Measurements from ENCODE around the gene NYAP2. TPM values are rescaled to one million over a fixed set of nuclear protein-coding genes. Genes with fewer than 3 reads are reported as not detected.

Gene NYAP2
- total RNA-seq, 1 donor from 2014 or later, result not detected

DNA sequence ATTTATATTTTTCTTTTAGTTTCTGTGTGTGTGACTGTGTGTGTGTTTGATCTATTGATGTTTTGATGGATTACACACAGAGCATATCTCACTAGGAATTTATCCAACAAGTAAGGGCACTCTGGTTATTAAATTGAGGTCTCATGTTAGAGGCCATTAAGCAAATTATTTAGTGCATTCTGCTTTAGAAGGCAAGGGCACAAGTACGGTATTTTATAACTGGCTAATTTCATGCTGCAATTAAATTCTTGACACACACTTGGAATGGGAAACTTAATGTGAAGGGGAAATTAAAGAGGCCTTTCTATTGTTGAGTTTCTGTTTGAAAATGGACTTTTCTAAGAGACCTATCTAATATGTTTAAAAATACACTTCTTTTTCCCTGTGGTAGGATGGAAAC lies 25.8 kb downstream of the NYAP2 start:
- H3K4me3 ChIP-seq, result no peak overlapping the region
- H3K4me1 ChIP-seq, result no peaks in the 10 kb centered on the region
- no peaks in the 10 kb centered on the region for H3K9me3 ChIP-seq (replicated peaks)
- DNase-seq, result no peak
- no peaks in the 10 kb centered on the region for H3K27me3 ChIP-seq (ENCODE audit: low read depth)
- H3K36me3 ChIP-seq, result no peaks in the 10 kb centered on the region
- TF ChIP-seq, protein P1, sequence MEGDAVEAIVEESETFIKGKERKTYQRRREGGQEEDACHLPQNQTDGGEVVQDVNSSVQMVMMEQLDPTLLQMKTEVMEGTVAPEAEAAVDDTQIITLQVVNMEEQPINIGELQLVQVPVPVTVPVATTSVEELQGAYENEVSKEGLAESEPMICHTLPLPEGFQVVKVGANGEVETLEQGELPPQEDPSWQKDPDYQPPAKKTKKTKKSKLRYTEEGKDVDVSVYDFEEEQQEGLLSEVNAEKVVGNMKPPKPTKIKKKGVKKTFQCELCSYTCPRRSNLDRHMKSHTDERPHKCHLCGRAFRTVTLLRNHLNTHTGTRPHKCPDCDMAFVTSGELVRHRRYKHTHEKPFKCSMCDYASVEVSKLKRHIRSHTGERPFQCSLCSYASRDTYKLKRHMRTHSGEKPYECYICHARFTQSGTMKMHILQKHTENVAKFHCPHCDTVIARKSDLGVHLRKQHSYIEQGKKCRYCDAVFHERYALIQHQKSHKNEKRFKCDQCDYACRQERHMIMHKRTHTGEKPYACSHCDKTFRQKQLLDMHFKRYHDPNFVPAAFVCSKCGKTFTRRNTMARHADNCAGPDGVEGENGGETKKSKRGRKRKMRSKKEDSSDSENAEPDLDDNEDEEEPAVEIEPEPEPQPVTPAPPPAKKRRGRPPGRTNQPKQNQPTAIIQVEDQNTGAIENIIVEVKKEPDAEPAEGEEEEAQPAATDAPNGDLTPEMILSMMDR (IDR thresholded peaks at IDR 0.05; ENCODE audit: borderline replicate concordance), result no peak
- no peak overlapping the region for H3K27ac ChIP-seq (replicated peaks)
- intact Hi-C loops (cut with micrococcal nuclease), result no loop called here

DNA sequence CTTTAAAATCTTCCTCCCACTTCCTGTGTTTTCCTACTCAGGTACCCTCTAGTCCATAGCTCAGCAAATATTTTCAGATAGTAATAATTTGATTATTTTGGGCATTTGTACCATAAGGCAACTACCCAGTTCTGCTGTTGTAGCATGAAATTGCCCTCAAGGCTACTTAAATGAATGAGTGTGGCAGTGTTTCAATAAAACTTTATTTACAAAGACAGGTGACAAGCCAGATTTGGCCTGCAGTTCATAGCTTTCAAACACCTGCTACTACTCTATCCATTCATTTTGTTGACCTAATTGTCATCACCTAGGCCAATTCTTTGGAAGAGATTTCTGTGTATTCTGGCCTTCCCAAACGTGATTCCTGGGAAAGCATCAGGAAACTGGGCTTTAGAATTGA lies 28.9 kb downstream of the NYAP2 start:
- Histone ChIP-seq H3K27me3 (ENCODE audit: low read depth) (no peaks in the 10 kb centered on the region), H3K36me3 (no peaks in the 10 kb centered on the region), H3K9me3 (replicated peaks) (no peaks in the 10 kb centered on the region), H3K4me3 (no peak overlapping the region), H3K4me1 (no peaks in the 10 kb centered on the region), H3K27ac (replicated peaks) (no peak overlapping the region)
- TF ChIP-seq, protein P1 (IDR thresholded peaks at IDR 0.05; ENCODE audit: borderline replicate concordance), result no peak
- intact Hi-C loops (cut with micrococcal nuclease), result no loop called here
- no peak for DNase-seq

DNA sequence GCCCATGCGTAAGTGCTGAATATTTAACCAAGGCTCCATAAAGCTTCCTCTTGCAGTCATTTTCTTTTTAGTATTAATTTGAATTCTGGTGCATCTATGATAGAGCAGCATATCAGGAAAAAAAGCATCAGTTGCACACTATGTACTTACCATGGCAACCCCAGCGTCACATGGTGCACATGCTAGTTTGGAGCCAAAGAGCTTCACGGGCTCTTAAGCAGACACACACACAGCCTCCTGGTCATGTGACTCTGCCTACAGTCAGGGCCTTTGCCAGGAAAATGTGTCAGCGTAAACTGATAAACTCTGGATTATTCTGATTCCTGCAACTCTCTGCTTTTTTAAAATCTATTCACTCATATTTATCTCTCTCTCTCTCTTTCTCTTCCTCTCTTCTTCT lies 30.2 kb downstream of the NYAP2 start:
- intact Hi-C loops (cut with micrococcal nuclease), result no loop called here
- Histone ChIP-seq H3K27me3 (ENCODE audit: low read depth) (no peaks in the 10 kb centered on the region), H3K9me3 (replicated peaks) (no peaks in the 10 kb centered on the region), H3K4me3 (no peak overlapping the region), H3K4me1 (no peaks in the 10 kb centered on the region), H3K27ac (replicated peaks) (no peak overlapping the region), H3K36me3 (no peaks in the 10 kb centered on the region)
- DNase-seq, result no peak
- TF ChIP-seq, protein P1 (IDR thresholded peaks at IDR 0.05; ENCODE audit: borderline replicate concordance), result no peak

DNA sequence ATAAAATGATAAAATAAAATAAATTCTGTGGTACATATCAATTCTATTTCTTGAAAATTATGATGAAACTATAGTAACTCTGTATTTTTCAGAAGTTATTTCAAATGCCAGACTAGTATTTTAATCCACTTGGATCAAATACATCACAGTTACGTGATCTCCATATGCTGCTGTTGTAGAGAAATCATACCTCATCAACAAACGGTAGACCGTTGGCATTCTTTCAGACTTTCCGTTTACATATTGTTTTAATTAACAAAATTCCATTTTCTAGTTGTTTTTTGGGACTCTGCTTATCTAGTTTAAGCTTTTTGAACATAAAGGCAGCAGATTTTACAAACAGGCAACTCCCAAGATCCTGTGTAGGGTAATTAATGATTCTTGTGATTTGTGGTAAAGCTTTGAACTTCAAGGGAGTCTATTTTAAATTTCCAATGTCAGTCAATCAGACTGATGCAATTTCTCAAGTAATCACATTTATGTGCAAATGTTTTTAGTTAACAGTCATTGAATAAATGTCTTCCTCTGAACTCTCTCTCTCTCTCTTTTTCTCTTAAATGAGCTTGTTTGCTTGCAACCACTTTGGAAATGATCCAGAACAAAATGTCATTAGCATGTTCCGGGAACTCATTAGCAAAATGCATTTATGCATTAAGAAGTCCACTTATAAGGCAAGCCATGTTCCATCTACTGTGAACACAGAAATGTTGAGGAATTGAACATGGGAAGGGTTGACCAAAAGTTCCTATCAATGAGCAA lies 31.8 kb downstream of the NYAP2 start:
- DNase-seq, result no peak
- TF ChIP-seq, protein P1 (IDR thresholded peaks at IDR 0.05; ENCODE audit: borderline replicate concordance), result no peak
- H3K4me1 ChIP-seq, result no peaks in the 10 kb centered on the region
- H3K4me3 ChIP-seq, result no peak overlapping the region
- intact Hi-C loops (cut with micrococcal nuclease), result no loop called here
- no peaks in the 10 kb centered on the region for H3K9me3 ChIP-seq (replicated peaks)
- no peaks in the 10 kb centered on the region for H3K27me3 ChIP-seq (ENCODE audit: low read depth)
- no peak overlapping the region for H3K27ac ChIP-seq (replicated peaks)
- H3K36me3 ChIP-seq, result no peaks in the 10 kb centered on the region

DNA sequence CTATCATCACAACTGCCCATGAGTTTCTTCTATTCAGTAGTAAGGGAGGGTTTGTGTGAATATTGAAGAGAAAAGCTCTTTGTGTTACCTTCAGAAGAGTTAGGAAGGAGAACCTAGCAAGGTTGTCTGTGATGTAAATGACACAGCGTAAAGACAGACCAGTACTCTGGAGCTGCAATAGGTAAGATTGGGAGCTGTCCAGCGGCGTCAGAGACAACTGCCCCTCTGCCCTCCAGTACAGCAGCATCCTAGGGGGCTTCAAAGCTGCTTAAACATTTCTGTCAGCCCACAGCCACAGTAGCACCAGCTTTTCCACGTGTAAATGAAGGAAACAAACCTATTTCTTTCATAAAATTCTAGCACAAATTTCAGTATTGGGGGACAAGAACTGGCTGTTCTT lies 34.5 kb downstream of the NYAP2 start:
- no peaks in the 10 kb centered on the region for H3K27me3 ChIP-seq (ENCODE audit: low read depth)
- no peak overlapping the region for H3K27ac ChIP-seq (replicated peaks)
- no peak for DNase-seq
- intact Hi-C loops (cut with micrococcal nuclease), result no loop called here
- TF ChIP-seq, protein P1 (IDR thresholded peaks at IDR 0.05; ENCODE audit: borderline replicate concordance), result no peak
- H3K4me3 ChIP-seq, result no peak overlapping the region
- no peaks in the 10 kb centered on the region for H3K4me1 ChIP-seq
- no peaks in the 10 kb centered on the region for H3K36me3 ChIP-seq
- H3K9me3 ChIP-seq (replicated peaks), result no peaks in the 10 kb centered on the region
